Left lung (tissue), 10 donors: ENCODE results near the gene PNPLA2. TPM values are rescaled to one million over a fixed set of nuclear protein-coding genes. Genes with fewer than 3 reads are reported as not detected.
A peak's percentile ranks its signal among the peaks of the same experiment; 100 is the strongest.

Experiments
- ATAC-seq: fragments of 200-7000 bp; cut with Tn5 transposase; one replicate; pipeline ENCODE4 v1.9.1; 2020; ENCODE audit warnings: moderate library complexity
- DNase-seq, 4 donors: peaks; one replicate each; pipeline ENCODE4 v3.0.0-alpha.2; 2013 to 2020
- H3K27ac ChIP-seq, 2 donors: fragments of 200-600 bp; sonication (generic) in 1 of 2; one replicate each; pipeline versions ENCODE4 v1.5.0 to v1.8.0; 2020 to 2021
- H3K27me3 ChIP-seq, 2 donors: fragments of 200-600 bp; sonication (generic) in 1 of 2; one replicate each; pipeline versions ENCODE4 v1.5.0 to v1.8.0; 2020 to 2021
- H3K36me3 ChIP-seq, 2 donors: fragments of 200-600 bp; sonication (generic) in 1 of 2; one replicate each; pipeline versions ENCODE4 v1.5.0 to v1.8.0; 2020 to 2021
- H3K4me1 ChIP-seq, 2 donors: fragments of 200-600 bp; one replicate each; pipeline ENCODE4 v1.8.0; 2021
- H3K4me3 ChIP-seq, 2 donors: fragments of 200-600 bp; sonication (generic) in 1 of 2; one replicate each; pipeline versions ENCODE4 v1.5.0 to v1.8.0; 2020 to 2021; ENCODE audit warnings: mild to moderate bottlenecking in 1 of 2
- H3K9me3 ChIP-seq, 2 donors: fragments of 200-600 bp; sonication (generic) in 1 of 2; one replicate each; pipeline versions ENCODE4 v1.5.0 to v1.8.0; 2020 to 2021
- intact Hi-C, 2 donors: fragments of 100-400 bp; cut with DNase I; formaldehyde crosslinking; loops; one replicate each; pipeline versions ENCODE4 v1.11.2 to v1.14.2; 2022
- polyA plus RNA-seq, 6 donors: library from polyadenylated mRNA; unstranded; fragments of 120-200 nt; gene quantifications; one replicate each; pipeline ENCODE4 v1.2.1, GENCODE V29; 2013; ENCODE audit not compliant: insufficient read length in 6 of 6
- total RNA-seq, 2 donors: library from RNA; stranded (reverse); fragmentation: NEBNext Ultra II Directional; extraction: Animal tissue kit (Norgen Biotek cat#: 25700); gene quantifications; one replicate each; pipeline ENCODE4 v1.2.1, GENCODE V29; 2021
- TF ChIP-seq, protein P1 (sequence below), 2 donors: fragments of 200-600 bp; sonication (generic) in 1 of 2; IDR thresholded peaks; one replicate each; pipeline versions ENCODE4 v1.5.0 to v1.8.0; 2021; ENCODE audit warnings: antibody characterized with exemption in 2 of 2
- donor health status: DM: no; HTN: yes; CAD: no.
- donor health status: DM: no; HTN: no; CAD: no.

The PNPLA2 gene
- total and polyA plus RNA-seq, 8 donors, result 29.9 to 128 (median 40.4) TPM

DNA sequence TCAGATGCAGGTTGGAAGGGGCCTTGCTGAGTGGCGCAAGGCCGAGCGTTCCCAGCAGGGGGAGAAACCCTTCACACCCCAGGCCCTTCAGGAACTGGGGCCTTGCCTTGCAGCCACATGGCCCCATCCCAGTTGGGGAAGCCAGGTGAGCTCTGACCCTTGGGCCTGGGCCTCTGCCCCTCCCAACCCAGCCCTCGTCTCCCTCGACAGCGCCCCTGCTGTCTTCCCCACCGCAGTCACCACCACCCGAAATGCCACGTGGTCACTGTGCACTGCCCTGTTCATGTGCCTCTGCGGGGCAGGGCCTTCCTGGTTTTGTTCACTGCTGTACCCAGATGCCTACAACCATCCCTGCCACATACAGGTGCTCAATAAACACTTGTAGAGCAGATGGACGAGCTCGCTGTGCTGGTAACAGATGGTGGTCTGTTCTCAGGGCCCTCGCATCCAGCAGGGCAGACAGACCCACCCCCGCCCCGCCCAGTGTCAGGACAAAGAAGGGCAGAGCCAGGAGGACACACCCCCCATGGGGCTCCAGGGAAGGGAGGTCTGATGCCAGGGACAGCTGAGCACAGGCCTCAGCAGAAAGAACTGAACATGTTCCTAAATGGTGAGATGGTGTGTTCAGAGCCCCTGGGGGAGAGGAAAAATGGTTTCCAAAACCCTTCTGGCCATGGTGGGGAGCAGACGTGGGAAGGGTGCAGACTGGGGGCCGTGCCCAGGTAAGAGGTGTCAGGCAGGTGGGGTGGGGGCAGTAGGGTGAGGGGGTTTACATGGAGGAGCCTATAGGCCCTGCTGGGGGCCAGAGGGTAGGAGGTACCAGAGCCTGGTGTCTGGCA lies 19.9 kb downstream of the PNPLA2 start:
- DNase-seq (no peak), ATAC-seq (no peak)
- no peak overlapping the region for H3K4me3 ChIP-seq
- peaks cover 0 to 54% of the 10 kb centered on the region in 2 donors for H3K36me3 ChIP-seq
- H3K4me1 ChIP-seq, result peaks cover 27 to 79% of the 10 kb centered on the region in 2 donors
- intact Hi-C loops, result no loop called here
- no peak overlapping the region for H3K27ac ChIP-seq
- TF ChIP-seq, protein P1, sequence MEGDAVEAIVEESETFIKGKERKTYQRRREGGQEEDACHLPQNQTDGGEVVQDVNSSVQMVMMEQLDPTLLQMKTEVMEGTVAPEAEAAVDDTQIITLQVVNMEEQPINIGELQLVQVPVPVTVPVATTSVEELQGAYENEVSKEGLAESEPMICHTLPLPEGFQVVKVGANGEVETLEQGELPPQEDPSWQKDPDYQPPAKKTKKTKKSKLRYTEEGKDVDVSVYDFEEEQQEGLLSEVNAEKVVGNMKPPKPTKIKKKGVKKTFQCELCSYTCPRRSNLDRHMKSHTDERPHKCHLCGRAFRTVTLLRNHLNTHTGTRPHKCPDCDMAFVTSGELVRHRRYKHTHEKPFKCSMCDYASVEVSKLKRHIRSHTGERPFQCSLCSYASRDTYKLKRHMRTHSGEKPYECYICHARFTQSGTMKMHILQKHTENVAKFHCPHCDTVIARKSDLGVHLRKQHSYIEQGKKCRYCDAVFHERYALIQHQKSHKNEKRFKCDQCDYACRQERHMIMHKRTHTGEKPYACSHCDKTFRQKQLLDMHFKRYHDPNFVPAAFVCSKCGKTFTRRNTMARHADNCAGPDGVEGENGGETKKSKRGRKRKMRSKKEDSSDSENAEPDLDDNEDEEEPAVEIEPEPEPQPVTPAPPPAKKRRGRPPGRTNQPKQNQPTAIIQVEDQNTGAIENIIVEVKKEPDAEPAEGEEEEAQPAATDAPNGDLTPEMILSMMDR (IDR thresholded peaks at IDR 0.05), result no peak
- H3K27me3 ChIP-seq, result peaks cover 0 to 9% of the 10 kb centered on the region in 2 donors
- no peaks in the 10 kb centered on the region for H3K9me3 ChIP-seq

DNA sequence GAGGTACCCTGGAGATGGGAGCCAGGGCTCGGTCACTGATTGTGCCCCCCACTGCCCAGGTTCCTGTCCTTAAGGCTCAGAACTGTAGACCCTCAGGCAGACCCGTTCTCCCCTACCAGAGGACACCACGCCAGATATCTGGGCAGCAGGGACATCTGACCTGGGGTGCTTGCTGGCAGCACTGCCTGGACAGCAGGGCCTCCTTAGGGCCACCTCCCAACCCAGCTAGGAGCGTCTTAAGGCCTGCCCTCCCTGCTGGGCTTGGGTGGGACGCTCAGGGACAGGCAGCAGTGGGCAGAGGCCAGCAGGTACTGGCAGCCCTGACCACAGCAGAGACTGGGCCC lies 20.5 kb downstream of the PNPLA2 start:
- H3K27me3 ChIP-seq, result peaks cover 0 to 11% of the 10 kb centered on the region in 2 donors
- no peaks in the 10 kb centered on the region for H3K9me3 ChIP-seq
- intact Hi-C loops, result no loop called here
- H3K27ac ChIP-seq, result peak overlapping the region in 1 of 2 donors; percentile 18
- DNase-seq (no peak), ATAC-seq (no peak)
- TF ChIP-seq, protein P1 (IDR thresholded peaks at IDR 0.05), result no peak
- peaks cover 25 to 79% of the 10 kb centered on the region in 2 donors for H3K4me1 ChIP-seq
- peaks cover 0 to 54% of the 10 kb centered on the region in 2 donors for H3K36me3 ChIP-seq
- H3K4me3 ChIP-seq, result no peak overlapping the region

DNA sequence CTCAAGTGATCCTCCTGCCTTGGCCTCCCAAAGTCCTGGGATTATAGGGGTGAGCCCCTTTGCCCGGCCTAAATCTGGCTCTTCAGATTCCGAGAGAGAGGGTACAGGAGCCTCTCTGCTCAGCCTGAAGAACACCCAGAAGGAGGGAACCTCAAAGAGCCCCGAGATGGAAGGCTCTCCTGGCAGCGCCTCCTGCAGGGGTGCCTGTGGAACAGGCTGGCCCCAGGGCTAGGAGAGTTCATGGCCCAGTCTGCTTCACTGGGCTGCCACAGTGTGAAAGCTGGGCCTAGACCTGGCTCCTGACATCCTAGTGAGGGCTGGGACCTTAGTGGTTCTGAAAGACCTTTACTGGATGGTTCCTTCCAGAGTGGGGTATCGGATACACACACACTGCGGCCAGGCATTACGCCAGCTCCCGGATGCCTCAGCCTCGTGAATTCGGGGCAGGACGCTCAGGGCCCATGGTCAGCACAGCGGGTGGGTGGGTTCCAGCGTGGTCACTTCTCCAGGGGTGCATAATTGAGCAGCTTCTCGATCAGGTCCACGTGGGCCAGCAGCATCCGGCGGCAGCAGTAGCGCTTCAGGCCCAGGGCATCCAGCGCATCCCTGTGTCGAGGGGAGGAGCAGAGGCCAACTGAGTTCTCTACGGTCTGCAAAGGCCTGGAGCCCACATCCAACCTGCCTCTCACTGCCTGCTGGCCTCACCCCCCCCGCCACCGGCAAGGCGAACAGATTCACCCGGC lies 21.3 kb downstream of the PNPLA2 start:
- Histone ChIP-seq H3K4me1 (peaks cover 21 to 76% of the 10 kb centered on the region in 2 donors), H3K9me3 (no peaks in the 10 kb centered on the region), H3K27ac (peak overlapping the region in 1 of 2 donors; percentile 18), H3K36me3 (peaks cover 0 to 54% of the 10 kb centered on the region in 2 donors), H3K4me3 (peak overlapping the region in 1 of 2 donors; percentile 98), H3K27me3 (peaks cover 0 to 11% of the 10 kb centered on the region in 2 donors)
- ATAC-seq, result no peak
- no peak for DNase-seq
- TF ChIP-seq, protein P1 (IDR thresholded peaks at IDR 0.05), result no peak
- intact Hi-C loops, result no loop called here

DNA sequence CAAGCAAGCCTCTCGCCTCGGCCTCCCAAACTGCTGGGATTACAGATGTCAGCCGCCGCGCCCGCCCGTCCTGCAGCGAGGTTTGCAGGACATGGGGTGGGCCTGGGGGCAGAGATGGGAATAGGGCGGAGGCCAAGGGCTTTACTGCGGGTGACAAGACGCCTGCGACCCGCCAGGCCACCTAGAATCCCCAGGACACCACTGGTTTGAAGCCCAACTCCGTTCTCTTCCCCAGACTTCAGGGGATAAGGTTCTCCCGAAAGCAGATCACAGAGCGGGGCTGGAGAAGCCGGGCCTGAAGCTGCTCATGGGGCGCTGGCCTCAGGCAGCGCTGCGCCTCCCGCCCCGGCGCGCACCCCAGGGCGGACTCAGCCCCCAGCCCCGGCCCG lies 23.3 kb downstream of the PNPLA2 start:
- intact Hi-C loops, result no loop called here
- TF ChIP-seq, protein P1 (IDR thresholded peaks at IDR 0.05), result no peak
- H3K27ac ChIP-seq, result peak overlapping the region; percentile 91 to 92
- H3K4me3 ChIP-seq, result peak overlapping the region; percentile 98 to 99
- H3K4me1 ChIP-seq, result peaks cover 29 to 74% of the 10 kb centered on the region in 2 donors
- DNase-seq (no peak), ATAC-seq (no peak)
- no peaks in the 10 kb centered on the region for H3K9me3 ChIP-seq
- H3K27me3 ChIP-seq, result peaks cover 0 to 11% of the 10 kb centered on the region in 2 donors
- peaks cover 0 to 41% of the 10 kb centered on the region in 2 donors for H3K36me3 ChIP-seq
